Kasumi-1 (cell line): ENCODE data around the gene PDZD11.
"Not testable (repeated sequence)": the region's sequence is repeated elsewhere in the genome, so short reads cannot be mapped to it uniquely, and the experiment has no call there.

Source experiments
- DNase-seq, 2 experiments: peaks; one replicate each; lab custom pipeline; 2025; lab: John Stamatoyannopoulos, UW

Gene PDZD11

GRCh38 chrX:70289793-70290770, at the start of gene PDZD11, which contains the start of gene KIF4A:
Gene PDZD11, minus strand, starts transcription at chrX:70289927. Its CDS starts 586 bp downstream, at chrX:70289341.
Gene KIF4A, plus strand, starts transcription at chrX:70290104. Its CDS starts 355 bp downstream, at chrX:70290459.
- peak; percentile 51 to 63 for DNase-seq

- DNase-seq, result peak in 1 of 2 experiments; percentile 14
Observed at GRCh38 chrX:70338290-70338689, 48.6 kb upstream of the PDZD11 start.

- DNase-seq, result no peak
Observed at GRCh38 chrX:70336767-70337166, 47.0 kb upstream of the PDZD11 start.

GRCh38 chrX:70332600-70332999, 42.9 kb upstream of the PDZD11 start:
- peak; percentile 3 to 6 for DNase-seq

GRCh38 chrX:70331161-70331560, 41.4 kb upstream of the PDZD11 start:
- no peak for DNase-seq

GRCh38 chrX:70324326-70324725, 34.6 kb upstream of the PDZD11 start:
- no peak for DNase-seq

- DNase-seq, result not testable (repeated sequence)
Observed at GRCh38 chrX:70323628-70324027, 33.9 kb upstream of the PDZD11 start.

GRCh38 chrX:70322784-70323183, 33.1 kb upstream of the PDZD11 start:
- DNase-seq, result no peak

GRCh38 chrX:70313503-70313902, 23.8 kb upstream of the PDZD11 start:
- no peak for DNase-seq

GRCh38 chrX:70301716-70302115, 12.0 kb upstream of the PDZD11 start:
- DNase-seq, result no peak

GRCh38 chrX:70293621-70294020, 3.9 kb upstream of the PDZD11 start:
- DNase-seq, result no peak

- DNase-seq, result no peak
Observed at GRCh38 chrX:70292788-70293187, 3.1 kb upstream of the PDZD11 start.

GRCh38 chrX:70289168-70289792, 447 bp downstream of the PDZD11 start:
- DNase-seq, result no peak

GRCh38 chrX:70281951-70282350, 7.8 kb downstream of the PDZD11 start, which contains the start of gene RAB41:
Gene RAB41, plus strand, starts transcription at chrX:70282172. Its CDS starts 46 bp downstream, at chrX:70282218.
- DNase-seq, result no peak

- DNase-seq, result no peak
Observed at GRCh38 chrX:70280573-70280972, 9.2 kb downstream of the PDZD11 start.

- DNase-seq, result no peak
Observed at GRCh38 chrX:70279081-70279480, 10.6 kb downstream of the PDZD11 start.

GRCh38 chrX:70274029-70274428, 15.7 kb downstream of the PDZD11 start:
- not testable (repeated sequence) for DNase-seq

- no peak for DNase-seq
Observed at GRCh38 chrX:70268034-70268433, 21.7 kb downstream of the PDZD11 start, which contains the start of gene ARR3. Gene ARR3, plus strand, starts transcription at chrX:70268334. Its CDS starts 1,052 bp downstream, at chrX:70269386.

- peak in 1 of 2 experiments; percentile 0 for DNase-seq
Observed at GRCh38 chrX:70264784-70265183, 24.9 kb downstream of the PDZD11 start.

- peak; percentile 0 to 1 for DNase-seq
Observed at GRCh38 chrX:70262952-70263567, 26.7 kb downstream of the PDZD11 start.

- DNase-seq, result no peak
Observed at GRCh38 chrX:70260104-70260503, 29.6 kb downstream of the PDZD11 start, which contains the start of gene P2RY4. Gene P2RY4, minus strand, starts transcription at chrX:70260204. Its CDS starts 580 bp downstream, at chrX:70259624.
